ENCODE results near the gene ITM2C.
A peak's percentile ranks its signal among the peaks of the same experiment; 100 is the strongest.

The ITM2C gene

DNA sequence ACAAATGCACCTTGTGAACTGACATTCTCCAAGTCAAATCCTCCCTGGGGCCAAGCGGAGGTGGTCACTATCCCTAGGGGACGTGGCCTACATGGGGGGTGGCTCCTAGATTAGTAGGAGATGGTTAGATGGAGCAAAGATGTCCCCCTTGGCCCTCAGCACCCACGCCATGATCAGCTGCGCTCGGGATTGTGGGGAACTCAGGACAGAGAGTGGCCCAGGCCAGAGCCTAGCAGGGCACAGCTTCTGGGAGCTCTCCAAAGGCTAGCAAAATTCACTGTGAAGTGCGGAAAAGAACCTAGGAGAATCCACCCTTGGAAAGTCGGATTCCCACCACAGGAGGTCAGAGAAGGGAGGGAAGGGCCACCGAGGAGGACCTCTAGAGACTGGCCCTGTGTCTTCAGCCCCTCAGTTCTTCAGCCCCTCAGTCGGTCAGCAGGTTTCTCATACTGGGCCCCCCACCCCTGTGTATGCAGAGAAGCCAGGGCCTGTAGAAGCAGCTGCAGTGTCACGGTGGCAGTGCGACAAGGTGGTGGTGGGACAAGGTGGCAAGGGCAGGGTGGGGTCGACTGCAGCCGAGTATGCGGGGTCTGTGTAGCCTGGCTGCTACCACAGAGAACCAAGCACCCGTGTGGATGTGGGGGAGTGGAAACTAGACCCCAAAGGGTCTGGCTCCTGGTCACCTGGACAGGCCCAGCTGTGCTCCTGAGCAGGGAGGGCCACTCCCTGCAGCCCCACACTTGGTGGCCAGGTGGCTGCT lies 41.9 kb downstream of the ITM2C start:
- Histone ChIP-seq H3K9me3 (replicated peaks in 1 of 2; ENCODE audit: control insufficient read depth in 2 of 2, insufficient read depth in 1 of 2, low read depth in 1 of 2, low read length in 2 of 2) (no peaks in the 10 kb centered on the region), H3K36me3 (replicated peaks in 1 of 2; ENCODE audit: control insufficient read depth in 2 of 2, insufficient read depth in 2 of 2, low read length in 2 of 2) (no peaks in the 10 kb centered on the region), H2BK12ac (ENCODE audit: low read length) (no peak overlapping the region), H4K8ac (ENCODE audit: low read depth, low read length) (no peak overlapping the region), H2BK15ac (ENCODE audit: low read length) (no peak overlapping the region), H3K4me3 (ENCODE audit: low read length in 2 of 2) (peak overlapping the region in 1 of 2 donors; percentile 7), H4K91ac (ENCODE audit: low read depth, low read length, poor library complexity) (no peak overlapping the region), H2BK5ac (ENCODE audit: low read length) (no peak overlapping the region), H3K27ac (replicated peaks; ENCODE audit: low read length) (no peak overlapping the region), H2AK5ac (ENCODE audit: low read depth, low read length) (peak overlapping the region; percentile 17), H3K14ac (ENCODE audit: low read length) (no peak overlapping the region), H2AFZ (ENCODE audit: low read length) (no peak overlapping the region), H3K27me3 (ENCODE audit: control insufficient read depth in 3 of 3, insufficient read depth in 3 of 3, low read depth in 1 of 3, low read length in 3 of 3) (peaks cover 0 to 2% (median 0%) of the 10 kb centered on the region in 3 experiments), H3K79me1 (ENCODE audit: low read depth, low read length) (no peaks in the 10 kb centered on the region), H3K4me1 (ENCODE audit: control insufficient read depth in 2 of 2, insufficient read depth in 1 of 2, low read depth in 1 of 2, low read length in 2 of 2) (peaks cover 9 to 22% of the 10 kb centered on the region in 2 donors), H2BK120ac (ENCODE audit: low read depth, low read length) (no peak overlapping the region), H3K4ac (ENCODE audit: low read length) (no peak overlapping the region), H3K4me2 (ENCODE audit: insufficient read depth, low read length, poor library complexity, severe bottlenecking) (no peak overlapping the region), H3K18ac (ENCODE audit: low read length) (no peak overlapping the region), H3K9ac (ENCODE audit: low read depth, low read length, poor library complexity) (no peak overlapping the region), H3K23ac (ENCODE audit: low read depth, low read length, poor library complexity) (no peak overlapping the region)
- WGBS, 2 donors (ENCODE audit: extremely low coverage in 2 of 2, insufficient read length in 2 of 2, insufficient replicate concordance in 1 of 2) = no CpG with 5 or more reads among the region's 15 CpGs
- DNase-seq (ENCODE audit: low spot score) = no peak

DNA sequence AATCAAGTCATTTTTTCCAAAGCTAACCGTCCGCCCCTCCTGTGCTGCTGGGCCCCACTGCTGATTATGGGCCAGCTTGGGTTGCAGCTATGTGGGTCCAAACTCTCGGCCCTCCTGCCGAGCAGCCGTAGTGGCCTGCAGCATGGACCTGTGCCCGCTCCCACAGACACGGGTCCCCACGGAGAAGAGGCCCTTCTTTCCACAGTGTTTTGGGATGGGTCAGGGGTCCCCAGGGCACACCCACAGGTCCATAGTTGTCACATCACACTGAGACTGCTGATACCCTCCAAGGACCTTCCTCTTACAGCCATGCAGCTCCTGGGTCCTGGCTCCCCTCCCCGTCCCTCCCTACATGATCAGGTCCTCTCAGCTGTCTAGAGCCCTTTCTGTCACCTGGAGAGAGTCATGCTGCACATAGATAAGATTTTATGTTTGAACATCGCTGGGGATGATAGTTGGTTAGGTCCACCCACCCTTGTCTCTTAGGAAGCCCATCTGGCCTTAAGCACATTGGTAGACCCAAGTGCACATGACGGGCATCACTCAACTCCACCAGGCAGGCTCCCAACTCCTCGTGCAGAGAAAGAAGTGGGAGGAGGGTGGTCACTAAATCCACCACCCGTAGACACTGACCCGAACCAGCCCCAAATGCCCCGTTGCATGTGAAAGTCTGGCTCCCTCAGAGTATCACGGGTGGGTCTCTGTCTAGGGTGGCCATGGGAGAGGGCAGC lies 42.8 kb downstream of the ITM2C start:
- Histone ChIP-seq H3K9ac (ENCODE audit: low read depth, low read length, poor library complexity) (no peak overlapping the region), H3K27me3 (ENCODE audit: control insufficient read depth in 3 of 3, insufficient read depth in 3 of 3, low read depth in 1 of 3, low read length in 3 of 3) (peaks cover 0 to 2% (median 0%) of the 10 kb centered on the region in 3 experiments), H4K8ac (ENCODE audit: low read depth, low read length) (no peak overlapping the region), H2AK5ac (ENCODE audit: low read depth, low read length) (peak overlapping the region; percentile 27), H3K4me2 (ENCODE audit: insufficient read depth, low read length, poor library complexity, severe bottlenecking) (no peak overlapping the region), H2AFZ (ENCODE audit: low read length) (no peak overlapping the region), H2BK5ac (ENCODE audit: low read length) (no peak overlapping the region), H3K18ac (ENCODE audit: low read length) (peak overlapping the region; percentile 62), H3K36me3 (replicated peaks in 1 of 2; ENCODE audit: control insufficient read depth in 2 of 2, insufficient read depth in 2 of 2, low read length in 2 of 2) (no peaks in the 10 kb centered on the region), H2BK12ac (ENCODE audit: low read length) (no peak overlapping the region), H3K14ac (ENCODE audit: low read length) (no peak overlapping the region), H2BK120ac (ENCODE audit: low read depth, low read length) (no peak overlapping the region), H3K9me3 (replicated peaks in 1 of 2; ENCODE audit: control insufficient read depth in 2 of 2, insufficient read depth in 1 of 2, low read depth in 1 of 2, low read length in 2 of 2) (no peaks in the 10 kb centered on the region), H3K4me1 (ENCODE audit: control insufficient read depth in 2 of 2, insufficient read depth in 1 of 2, low read depth in 1 of 2, low read length in 2 of 2) (peaks cover 6 to 22% of the 10 kb centered on the region in 2 donors), H3K27ac (replicated peaks; ENCODE audit: low read length) (no peak overlapping the region), H3K79me1 (ENCODE audit: low read depth, low read length) (no peaks in the 10 kb centered on the region), H4K91ac (ENCODE audit: low read depth, low read length, poor library complexity) (no peak overlapping the region), H3K4ac (ENCODE audit: low read length) (peak overlapping the region; percentile 23), H3K4me3 (ENCODE audit: low read length in 2 of 2) (no peak overlapping the region), H3K23ac (ENCODE audit: low read depth, low read length, poor library complexity) (no peak overlapping the region), H2BK15ac (ENCODE audit: low read length) (no peak overlapping the region)
- WGBS, 2 donors (ENCODE audit: extremely low coverage in 2 of 2, insufficient read length in 2 of 2, insufficient replicate concordance in 1 of 2) = no CpG with 5 or more reads among the region's 16 CpGs
- no peak for DNase-seq (ENCODE audit: low spot score)

DNA sequence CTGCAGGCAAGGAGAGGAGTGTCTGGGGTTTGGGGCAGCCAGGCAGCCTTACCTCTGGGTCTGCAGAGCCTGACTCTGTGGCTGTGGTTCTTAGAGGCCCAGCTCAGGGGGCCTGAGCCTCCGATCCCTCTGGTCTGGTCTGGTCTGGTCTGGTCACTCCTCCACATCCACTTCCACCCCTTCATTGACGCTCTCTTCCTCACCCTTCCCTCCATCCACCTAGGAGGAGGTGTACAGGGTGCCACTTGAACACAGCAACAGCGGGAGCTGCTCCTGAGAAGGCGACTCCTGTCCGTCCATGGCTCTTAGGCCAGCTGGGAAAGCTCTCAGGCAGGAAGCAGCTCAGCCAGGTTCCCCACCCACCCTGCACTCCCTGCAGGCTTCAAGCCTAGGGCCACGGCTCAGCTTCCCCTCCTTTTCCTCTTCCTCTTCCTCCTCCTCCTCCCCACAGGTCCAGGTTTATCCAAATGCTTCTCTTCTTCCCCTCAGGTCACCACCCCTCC lies 43.4 kb downstream of the ITM2C start:
- Histone ChIP-seq H2BK5ac (ENCODE audit: low read length) (no peak overlapping the region), H2BK15ac (ENCODE audit: low read length) (peak overlapping the region; percentile 18), H3K9me3 (replicated peaks in 1 of 2; ENCODE audit: control insufficient read depth in 2 of 2, insufficient read depth in 1 of 2, low read depth in 1 of 2, low read length in 2 of 2) (no peaks in the 10 kb centered on the region), H3K36me3 (replicated peaks in 1 of 2; ENCODE audit: control insufficient read depth in 2 of 2, insufficient read depth in 2 of 2, low read length in 2 of 2) (no peaks in the 10 kb centered on the region), H3K4me3 (ENCODE audit: low read length in 2 of 2) (no peak overlapping the region), H3K4me2 (ENCODE audit: insufficient read depth, low read length, poor library complexity, severe bottlenecking) (no peak overlapping the region), H3K9ac (ENCODE audit: low read depth, low read length, poor library complexity) (no peak overlapping the region), H2AK5ac (ENCODE audit: low read depth, low read length) (no peak overlapping the region), H4K8ac (ENCODE audit: low read depth, low read length) (no peak overlapping the region), H3K18ac (ENCODE audit: low read length) (peak overlapping the region; percentile 62), H3K27me3 (ENCODE audit: control insufficient read depth in 3 of 3, insufficient read depth in 3 of 3, low read depth in 1 of 3, low read length in 3 of 3) (peaks cover 0 to 2% (median 0%) of the 10 kb centered on the region in 3 experiments), H3K27ac (replicated peaks; ENCODE audit: low read length) (no peak overlapping the region), H3K4me1 (ENCODE audit: control insufficient read depth in 2 of 2, insufficient read depth in 1 of 2, low read depth in 1 of 2, low read length in 2 of 2) (peaks cover 6 to 22% of the 10 kb centered on the region in 2 donors), H2BK12ac (ENCODE audit: low read length) (no peak overlapping the region), H2AFZ (ENCODE audit: low read length) (peak overlapping the region; percentile 43), H3K14ac (ENCODE audit: low read length) (no peak overlapping the region), H3K79me1 (ENCODE audit: low read depth, low read length) (no peaks in the 10 kb centered on the region), H4K91ac (ENCODE audit: low read depth, low read length, poor library complexity) (no peak overlapping the region), H3K23ac (ENCODE audit: low read depth, low read length, poor library complexity) (no peak overlapping the region), H2BK120ac (ENCODE audit: low read depth, low read length) (no peak overlapping the region), H3K4ac (ENCODE audit: low read length) (peak overlapping the region; percentile 23)
- DNase-seq (ENCODE audit: low spot score) = no peak
- no CpG with 5 or more reads among the region's 6 CpGs for WGBS, 2 donors (ENCODE audit: extremely low coverage in 2 of 2, insufficient read length in 2 of 2, insufficient replicate concordance in 1 of 2)

DNA sequence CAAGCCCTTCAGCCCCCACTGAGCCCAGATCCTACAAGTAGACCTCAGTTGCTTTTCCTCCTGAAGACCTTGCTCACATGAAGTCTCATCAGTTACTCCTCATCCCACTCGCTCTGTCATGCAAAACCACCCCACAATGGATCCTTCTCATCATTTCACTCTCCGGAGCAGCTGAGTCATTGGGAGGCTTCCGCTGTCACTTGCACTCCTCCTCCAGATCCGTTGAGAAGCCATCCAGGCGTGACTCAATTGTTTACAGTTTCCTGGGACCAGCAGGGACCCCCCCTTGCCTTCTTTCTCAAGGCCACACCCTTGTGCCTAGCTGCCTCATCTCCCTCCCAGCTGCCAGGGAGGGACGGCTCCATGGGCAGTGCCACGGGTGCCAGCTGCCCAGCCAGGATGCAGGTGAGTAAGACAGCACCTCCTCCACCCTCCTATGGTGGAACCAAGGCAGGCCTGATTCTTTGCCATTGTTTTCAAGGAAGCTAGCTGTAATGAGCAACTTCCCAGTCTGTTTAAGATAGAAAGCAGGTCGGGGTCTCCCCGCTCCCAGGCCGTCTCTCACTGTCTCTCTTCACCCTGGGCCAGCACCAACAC lies 44.0 kb downstream of the ITM2C start:
- no peak overlapping the region for H3K27ac ChIP-seq (replicated peaks; ENCODE audit: low read length)
- no peaks in the 10 kb centered on the region for H3K79me1 ChIP-seq (ENCODE audit: low read depth, low read length)
- no peak overlapping the region for H3K4ac ChIP-seq (ENCODE audit: low read length)
- no peak overlapping the region for H3K4me3 ChIP-seq (ENCODE audit: low read length in 2 of 2)
- no peak overlapping the region for H2BK120ac ChIP-seq (ENCODE audit: low read depth, low read length)
- H3K27me3 ChIP-seq (ENCODE audit: control insufficient read depth in 3 of 3, insufficient read depth in 3 of 3, low read depth in 1 of 3, low read length in 3 of 3) = peaks cover 0 to 2% (median 0%) of the 10 kb centered on the region in 3 experiments
- H3K9ac ChIP-seq (ENCODE audit: low read depth, low read length, poor library complexity) = no peak overlapping the region
- H3K23ac ChIP-seq (ENCODE audit: low read depth, low read length, poor library complexity) = no peak overlapping the region
- H3K4me2 ChIP-seq (ENCODE audit: insufficient read depth, low read length, poor library complexity, severe bottlenecking) = no peak overlapping the region
- H2AFZ ChIP-seq (ENCODE audit: low read length) = peak overlapping the region; percentile 43
- H4K91ac ChIP-seq (ENCODE audit: low read depth, low read length, poor library complexity) = no peak overlapping the region
- peak overlapping the region; percentile 42 for H3K18ac ChIP-seq (ENCODE audit: low read length)
- no peak overlapping the region for H4K8ac ChIP-seq (ENCODE audit: low read depth, low read length)
- no CpG with 5 or more reads among the region's 10 CpGs for WGBS, 2 donors (ENCODE audit: extremely low coverage in 2 of 2, insufficient read length in 2 of 2, insufficient replicate concordance in 1 of 2)
- H3K36me3 ChIP-seq (replicated peaks in 1 of 2; ENCODE audit: control insufficient read depth in 2 of 2, insufficient read depth in 2 of 2, low read length in 2 of 2) = no peaks in the 10 kb centered on the region
- no peak for DNase-seq (ENCODE audit: low spot score)
- H2AK5ac ChIP-seq (ENCODE audit: low read depth, low read length) = no peak overlapping the region
- H2BK15ac ChIP-seq (ENCODE audit: low read length) = peak overlapping the region; percentile 18
- H3K14ac ChIP-seq (ENCODE audit: low read length) = no peak overlapping the region
- no peak overlapping the region for H2BK5ac ChIP-seq (ENCODE audit: low read length)
- H2BK12ac ChIP-seq (ENCODE audit: low read length) = no peak overlapping the region
- H3K9me3 ChIP-seq (replicated peaks in 1 of 2; ENCODE audit: control insufficient read depth in 2 of 2, insufficient read depth in 1 of 2, low read depth in 1 of 2, low read length in 2 of 2) = no peaks in the 10 kb centered on the region
- peaks cover 6 to 22% of the 10 kb centered on the region in 2 donors for H3K4me1 ChIP-seq (ENCODE audit: control insufficient read depth in 2 of 2, insufficient read depth in 1 of 2, low read depth in 1 of 2, low read length in 2 of 2)
